CD4-positive, alpha-beta T cell treated with Interleukin-15 for 1 hour (primary cell): Measurements from ENCODE around the gene ZNF614.
"Not testable (repeated sequence)": the region's sequence is repeated elsewhere in the genome, so short reads cannot be mapped to it uniquely, and the experiment has no call there.

Experiments
- DNase-seq: peaks from one replicate; pipeline ENCODE4 v3.0.0-alpha.2; 2020

The ZNF614 gene

GRCh38 chr19:51986309-51987291 lies 41.6 kb downstream of the ZNF614 start, which contains the start of gene ZNF350:
TSS of gene ZNF350 (minus strand) at chr19:51986840. CDS start at chr19:51974360, 12,480 bp downstream.
- peak; percentile 93 for DNase-seq

GRCh38 chr19:51983361-51983760 lies 44.8 kb downstream of the ZNF614 start:
- no peak for DNase-seq

- DNase-seq = not testable (repeated sequence)
Measured at GRCh38 chr19:51980926-51981325, 47.3 kb downstream of the ZNF614 start.

- DNase-seq = no peak
Measured at GRCh38 chr19:51980116-51980736, 48.0 kb downstream of the ZNF614 start.

GRCh38 chr19:51978882-51979281 lies 49.3 kb downstream of the ZNF614 start:
- no peak for DNase-seq

GRCh38 chr19:51977346-51977745 lies 50.8 kb downstream of the ZNF614 start:
- no peak for DNase-seq

- no peak for DNase-seq
Measured at GRCh38 chr19:51976852-51977251, 51.3 kb downstream of the ZNF614 start.

- DNase-seq = not testable (repeated sequence)
Measured at GRCh38 chr19:51975787-51976186, 52.4 kb downstream of the ZNF614 start.

GRCh38 chr19:51971624-51972023 lies 56.6 kb downstream of the ZNF614 start:
- no peak for DNase-seq

GRCh38 chr19:51970718-51971117 lies 57.5 kb downstream of the ZNF614 start:
- DNase-seq = no peak

GRCh38 chr19:51965583-51965982 lies 62.6 kb downstream of the ZNF614 start:
- no peak for DNase-seq
